GM12865 (cell line): Measurements from ENCODE around the gene ACO2.
"Not testable (repeated sequence)": the region's sequence is repeated elsewhere in the genome, so short reads cannot be mapped to it uniquely, and the experiment has no call there.

Experiments
- DNase-seq: peaks from one replicate; pipeline ENCODE4 v3.0.0; 2010; ENCODE audit warnings: low read depth
- H3K4me3 ChIP-seq: 2 replicates; pipeline ENCODE4 v1.5.1; 2011; ENCODE audit warnings: mild to moderate bottlenecking, low read depth, low read length, control low read depth
- CTCF ChIP-seq: IDR thresholded peaks from 2 replicates; pipeline ENCODE4 v1.5.1; 2011; ENCODE audit warnings: low read length, control low read depth, low read depth, inconsistent platforms; ENCODE audit not compliant: insufficient read depth; ENCODE audit errors: missing control alignments

The ACO2 gene

GRCh38 chr22:41458161-41458728, 10.7 kb upstream of the ACO2 start:
- DNase-seq = no peak
- TF ChIP-seq CTCF = no peak
- no peak overlapping the region for H3K4me3 ChIP-seq

DNA sequence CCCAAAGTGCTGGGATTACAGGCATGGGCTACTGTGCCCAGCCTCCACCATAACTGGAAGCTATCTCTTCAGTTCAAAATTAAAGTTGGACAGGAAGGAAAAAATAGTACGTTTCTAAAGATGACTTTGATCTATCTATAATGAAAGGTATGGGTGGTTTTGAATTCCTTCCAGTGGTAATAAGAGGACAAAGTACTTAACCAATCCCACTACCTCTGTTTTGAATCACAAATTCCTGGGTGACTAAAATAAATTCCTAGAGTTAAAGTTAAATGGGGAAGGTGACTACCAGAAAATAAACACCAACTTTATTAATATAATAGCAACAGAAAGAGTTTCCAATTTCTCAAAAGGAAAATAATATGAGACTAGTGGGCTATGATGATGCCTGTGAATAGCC, 9.5 kb upstream of the ACO2 start:
- H3K4me3 ChIP-seq = no peak overlapping the region
- no peak for DNase-seq
- no peak for TF ChIP-seq CTCF

GRCh38 chr22:41460071-41460470, 8.8 kb upstream of the ACO2 start:
- H3K4me3 ChIP-seq, DNase-seq: not testable (repeated sequence)

- DNase-seq = no peak
- no peak for TF ChIP-seq CTCF
- no peak overlapping the region for H3K4me3 ChIP-seq
Measured at GRCh38 chr22:41461901-41462300, 7.0 kb upstream of the ACO2 start.

- peak overlapping the region; percentile 96 for H3K4me3 ChIP-seq
- no peak for TF ChIP-seq CTCF
- DNase-seq = peak; percentile 57
Measured at GRCh38 chr22:41469218-41469851, 418 bp downstream of the ACO2 start.

GRCh38 chr22:41470886-41471285, 2.0 kb downstream of the ACO2 start:
- TF ChIP-seq CTCF = no peak
- no peak overlapping the region for H3K4me3 ChIP-seq
- no peak for DNase-seq

- TF ChIP-seq CTCF = no peak
- no peak for DNase-seq
Measured at GRCh38 chr22:41471568-41471967, 2.7 kb downstream of the ACO2 start.

More at GRCh38 chr22:41471568-41471967, 2.7 kb downstream of the ACO2 start:
- H3K4me3 ChIP-seq = no peak overlapping the region
